Hepatocyte (in vitro differentiated cells): Measurements from ENCODE around the gene DNAJA4.

Experiments
- CTCF ChIP-seq: fragments of 200-600 bp; sonication (generic); IDR thresholded peaks from 2 replicates; pipeline ENCODE4 v1.5.1; 2016; ENCODE audit warnings: antibody characterized with exemption, mild to moderate bottlenecking; ENCODE audit not compliant: poor library complexity
- EZH2phosphoT487 ChIP-seq: fragments of 200-600 bp; sonication (generic); IDR thresholded peaks from one replicate; pipeline ENCODE4 v1.6.1; 2018; ENCODE audit warnings: antibody characterized with exemption, mild to moderate bottlenecking, low read depth, moderate library complexity; ENCODE audit not compliant: unreplicated experiment, severe bottlenecking

DNA sequence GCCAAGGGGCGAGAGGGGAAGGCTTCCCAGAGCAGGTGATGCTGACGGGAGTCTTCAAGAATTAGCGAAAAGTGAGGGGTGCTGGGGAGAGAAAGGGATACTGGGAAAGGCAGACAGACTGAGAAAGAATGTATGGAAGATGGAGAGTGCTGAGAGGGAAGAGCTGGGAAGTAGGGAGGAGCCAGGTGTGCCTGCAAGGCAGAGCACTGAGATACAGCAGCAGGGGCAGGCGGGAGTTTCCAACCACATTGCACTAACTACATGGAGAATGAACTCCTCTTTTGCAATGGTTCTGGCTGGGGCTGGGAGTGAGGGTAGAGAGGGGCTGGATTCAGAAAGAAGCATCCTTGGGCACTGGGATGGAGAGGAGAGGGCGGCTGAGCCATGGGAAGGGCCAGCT is 59.8 kb downstream of the DNAJA4 start:
- TF ChIP-seq CTCF (no peak), EZH2phosphoT487 (no peak)
